ENCODE results near the gene ME3. TPM values are rescaled to one million over a fixed set of nuclear protein-coding genes. Genes with fewer than 3 reads are reported as not detected.

The ME3 gene
- total RNA-seq, 3 donors from 2014 or later (not counting 1 experiment from before 2014, with no cell fraction given), result 5.2 to 7.5 (median 6.9) TPM

GRCh38 chr11:86570451-86570850 is 102.0 kb downstream of the ME3 start:
- H3K4me3 Mint-ChIP-seq, result no peak overlapping the region
- no peaks in the 10 kb centered on the region for H3K36me3 Mint-ChIP-seq
- no peak for ATAC-seq
- Histone ChIP-seq H3K27me3 (ENCODE audit: control insufficient read depth, insufficient read depth, low read length) (no peaks in the 10 kb centered on the region), H3K4me3 (ENCODE audit: low read length) (no peak overlapping the region), H3K9me3 (ENCODE audit: control insufficient read depth, insufficient read depth, low read length) (no peaks in the 10 kb centered on the region), H3K4me1 (ENCODE audit: control insufficient read depth, insufficient read depth, low read length) (no peaks in the 10 kb centered on the region), H3K27ac (ENCODE audit: low read length) (no peak overlapping the region), H3K36me3 (ENCODE audit: control insufficient read depth, insufficient read depth, low read length) (no peaks in the 10 kb centered on the region)
- no peak for TF ChIP-seq CTCF (IDR thresholded peaks at IDR 0.05)
- no peaks in the 10 kb centered on the region for H3K9me3 Mint-ChIP-seq
- H3K27ac Mint-ChIP-seq, result no peak overlapping the region
- 95% methylated on average over 2 of the region's 3 CpGs for WGBS (ENCODE audit: insufficient coverage)
- intact Hi-C loops (cut with micrococcal nuclease), result no loop called here
- peaks cover 0 to 4% of the 10 kb centered on the region in 2 donors for H3K4me1 Mint-ChIP-seq
- peaks cover 24% of the 10 kb centered on the region in 2 donors for H3K27me3 Mint-ChIP-seq (ENCODE audit: low read depth in 2 of 2)
- DNase-seq, result no peak

- Mint-ChIP-seq H3K36me3 (no peaks in the 10 kb centered on the region), H3K4me1 (peaks cover 0 to 4% of the 10 kb centered on the region in 2 donors), H3K9me3 (no peaks in the 10 kb centered on the region), H3K27me3 (ENCODE audit: low read depth in 2 of 2) (peaks cover 25 to 26% of the 10 kb centered on the region in 2 donors), H3K4me3 (no peak overlapping the region), H3K27ac (no peak overlapping the region)
- H3K9me3 ChIP-seq (ENCODE audit: control insufficient read depth, insufficient read depth, low read length), result no peaks in the 10 kb centered on the region
- ATAC-seq (peak in 1 of 3 donors; percentile 15), DNase-seq (no peak)
- H3K4me3 ChIP-seq (ENCODE audit: low read length), result no peak overlapping the region
- H3K27me3 ChIP-seq (ENCODE audit: control insufficient read depth, insufficient read depth, low read length), result no peaks in the 10 kb centered on the region
- no peak for TF ChIP-seq CTCF (IDR thresholded peaks at IDR 0.05)
- H3K27ac ChIP-seq (ENCODE audit: low read length), result no peak overlapping the region
- 87% methylated on average over 5 of the region's 5 CpGs for WGBS (ENCODE audit: insufficient coverage)
- no peaks in the 10 kb centered on the region for H3K36me3 ChIP-seq (ENCODE audit: control insufficient read depth, insufficient read depth, low read length)
- H3K4me1 ChIP-seq (ENCODE audit: control insufficient read depth, insufficient read depth, low read length), result no peaks in the 10 kb centered on the region
- intact Hi-C loops (cut with micrococcal nuclease), result no loop called here
Observed at GRCh38 chr11:86570020-86570419, 102.4 kb downstream of the ME3 start.

- Histone ChIP-seq H3K36me3 (ENCODE audit: control insufficient read depth, insufficient read depth, low read length) (no peaks in the 10 kb centered on the region), H3K4me1 (ENCODE audit: control insufficient read depth, insufficient read depth, low read length) (no peaks in the 10 kb centered on the region), H3K9me3 (ENCODE audit: control insufficient read depth, insufficient read depth, low read length) (no peaks in the 10 kb centered on the region), H3K27me3 (ENCODE audit: control insufficient read depth, insufficient read depth, low read length) (no peaks in the 10 kb centered on the region), H3K27ac (ENCODE audit: low read length) (no peak overlapping the region), H3K4me3 (ENCODE audit: low read length) (no peak overlapping the region)
- H3K4me3 Mint-ChIP-seq, result no peak overlapping the region
- no peak for ATAC-seq
- no peaks in the 10 kb centered on the region for H3K9me3 Mint-ChIP-seq
- peak overlapping the region in 1 of 2 donors; percentile 25 for H3K27ac Mint-ChIP-seq
- 87% methylated on average over 7 of the region's 7 CpGs for WGBS (ENCODE audit: insufficient coverage)
- no peak for DNase-seq
- no peak for TF ChIP-seq CTCF (IDR thresholded peaks at IDR 0.05)
- H3K4me1 Mint-ChIP-seq, result peaks cover 0 to 4% of the 10 kb centered on the region in 2 donors
- H3K27me3 Mint-ChIP-seq (ENCODE audit: low read depth in 2 of 2), result peaks cover 28% of the 10 kb centered on the region in 2 donors
- intact Hi-C loops (cut with micrococcal nuclease), result no loop called here
- H3K36me3 Mint-ChIP-seq, result no peaks in the 10 kb centered on the region
Observed at GRCh38 chr11:86569109-86569508, 103.3 kb downstream of the ME3 start.

- no peak overlapping the region for H3K4me3 Mint-ChIP-seq
- peaks cover 15 to 17% of the 10 kb centered on the region in 2 donors for H3K27me3 Mint-ChIP-seq (ENCODE audit: low read depth in 2 of 2)
- no peak overlapping the region for H3K4me3 ChIP-seq (ENCODE audit: low read length)
- TF ChIP-seq CTCF (IDR thresholded peaks at IDR 0.05), result no peak
- 81% methylated on average over 2 of the region's 2 CpGs for WGBS (ENCODE audit: insufficient coverage)
- H3K4me1 Mint-ChIP-seq, result no peaks in the 10 kb centered on the region
- peaks cover 2 to 5% of the 10 kb centered on the region in 2 donors for H3K9me3 Mint-ChIP-seq
- H3K27me3 ChIP-seq (ENCODE audit: control insufficient read depth, insufficient read depth, low read length), result no peaks in the 10 kb centered on the region
- H3K4me1 ChIP-seq (ENCODE audit: control insufficient read depth, insufficient read depth, low read length), result no peaks in the 10 kb centered on the region
- H3K27ac ChIP-seq (ENCODE audit: low read length), result no peak overlapping the region
- H3K36me3 ChIP-seq (ENCODE audit: control insufficient read depth, insufficient read depth, low read length), result no peaks in the 10 kb centered on the region
- DNase-seq, result no peak
- intact Hi-C loops (cut with micrococcal nuclease), result no loop called here
- no peak for ATAC-seq
- H3K36me3 Mint-ChIP-seq, result peaks cover 17% of the 10 kb centered on the region
- no peak overlapping the region for H3K27ac Mint-ChIP-seq
- H3K9me3 ChIP-seq (ENCODE audit: control insufficient read depth, insufficient read depth, low read length), result no peaks in the 10 kb centered on the region
Observed at GRCh38 chr11:86565801-86566312, 106.6 kb downstream of the ME3 start.
